Activated T-helper 17 cell treated with anti-CD3 and anti-CD28 coated beads, Interleukin-2, amount 50 U/mL, for 72 hours (primary cell): ENCODE data around the gene MUC12. TPM values are rescaled to one million over a fixed set of nuclear protein-coding genes. Genes with fewer than 3 reads are reported as not detected.
"Not testable (repeated sequence)": the region's sequence is repeated elsewhere in the genome, so short reads cannot be mapped to it uniquely, and the experiment has no call there.

Experiments used
- ATAC-seq: fragments of 150-1000 bp; cut with Tn5 transposase; replicated peaks from 2 replicates; pipeline ENCODE4 v1.10.0; 2021; ENCODE audit warnings: mild to moderate bottlenecking, moderate library complexity
- H3K27ac Mint-ChIP-seq: one replicate; pipeline ENCODE4 v1.8.0; 2022; ENCODE audit warnings: mixed read lengths
- H3K27me3 Mint-ChIP-seq: one replicate; pipeline ENCODE4 v1.8.0; 2022; ENCODE audit warnings: mixed read lengths
- H3K36me3 Mint-ChIP-seq: one replicate; pipeline ENCODE4 v1.8.0; 2022; ENCODE audit warnings: low read depth, mild to moderate bottlenecking, mixed read lengths
- H3K4me1 Mint-ChIP-seq: one replicate; pipeline ENCODE4 v1.8.0; 2022; ENCODE audit warnings: mixed read lengths
- H3K4me3 Mint-ChIP-seq: one replicate; pipeline ENCODE4 v1.8.0; 2022; ENCODE audit warnings: mild to moderate bottlenecking, mixed read lengths
- H3K9me3 Mint-ChIP-seq: one replicate; pipeline ENCODE4 v1.8.0; 2022; ENCODE audit warnings: mixed read lengths
- total RNA-seq, 2 donors: library from RNA; stranded (reverse); gene quantifications; one replicate each; pipeline ENCODE4 v1.2.3, GENCODE V29; 2022

The MUC12 gene
- total RNA-seq, 2 donors from 2014 or later, result 0.79 to 0.93 TPM

DNA sequence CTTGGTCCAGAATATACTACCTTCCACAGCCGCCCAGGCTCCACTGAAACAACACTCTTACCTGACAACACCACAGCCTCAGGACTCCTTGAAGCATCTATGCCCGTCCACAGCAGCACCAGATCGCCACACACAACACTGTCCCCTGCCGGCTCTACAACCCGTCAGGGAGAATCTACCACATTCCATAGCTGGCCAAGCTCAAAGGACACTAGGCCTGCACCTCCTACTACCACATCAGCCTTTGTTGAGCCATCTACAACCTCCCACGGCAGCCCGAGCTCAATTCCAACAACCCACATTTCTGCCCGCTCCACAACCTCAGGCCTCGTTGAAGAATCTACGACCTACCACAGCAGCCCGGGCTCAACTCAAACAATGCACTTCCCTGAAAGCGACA lies 22.9 kb downstream of the MUC12 start:
- not testable (repeated sequence) for H3K4me1 Mint-ChIP-seq, H3K27ac Mint-ChIP-seq, H3K9me3 Mint-ChIP-seq, H3K27me3 Mint-ChIP-seq, H3K36me3 Mint-ChIP-seq, ATAC-seq, H3K4me3 Mint-ChIP-seq

DNA sequence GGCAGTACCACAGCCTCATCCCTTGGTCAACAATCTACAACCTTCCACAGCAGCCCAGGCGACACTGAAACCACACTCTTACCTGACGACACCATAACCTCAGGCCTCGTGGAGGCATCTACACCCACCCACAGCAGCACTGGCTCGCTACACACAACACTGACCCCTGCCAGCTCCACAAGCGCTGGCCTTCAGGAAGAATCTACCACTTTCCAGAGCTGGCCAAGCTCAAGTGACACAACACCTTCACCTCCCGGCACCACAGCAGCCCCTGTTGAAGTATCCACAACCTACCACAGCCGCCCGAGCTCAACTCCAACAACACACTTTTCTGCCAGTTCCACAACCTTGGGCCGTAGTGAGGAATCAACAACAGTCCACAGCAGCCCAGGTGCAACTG lies 25.3 kb downstream of the MUC12 start:
- not testable (repeated sequence) for H3K4me3 Mint-ChIP-seq, H3K27me3 Mint-ChIP-seq, H3K36me3 Mint-ChIP-seq, ATAC-seq, H3K27ac Mint-ChIP-seq, H3K9me3 Mint-ChIP-seq, H3K4me1 Mint-ChIP-seq

DNA sequence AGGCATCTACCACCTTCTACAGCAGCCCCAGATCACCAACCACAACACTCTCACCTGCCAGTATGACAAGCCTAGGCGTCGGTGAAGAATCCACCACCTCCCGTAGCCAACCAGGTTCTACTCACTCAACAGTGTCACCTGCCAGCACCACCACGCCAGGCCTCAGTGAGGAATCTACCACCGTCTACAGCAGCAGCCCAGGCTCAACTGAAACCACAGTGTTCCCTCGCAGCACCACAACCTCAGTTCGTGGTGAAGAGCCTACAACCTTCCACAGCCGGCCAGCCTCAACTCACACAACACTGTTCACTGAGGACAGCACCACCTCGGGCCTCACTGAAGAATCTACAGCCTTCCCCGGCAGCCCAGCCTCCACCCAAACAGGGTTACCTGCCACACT lies 29.2 kb downstream of the MUC12 start:
- not testable (repeated sequence) for H3K4me3 Mint-ChIP-seq, H3K9me3 Mint-ChIP-seq, H3K27ac Mint-ChIP-seq, H3K4me1 Mint-ChIP-seq, ATAC-seq, H3K36me3 Mint-ChIP-seq, H3K27me3 Mint-ChIP-seq

DNA sequence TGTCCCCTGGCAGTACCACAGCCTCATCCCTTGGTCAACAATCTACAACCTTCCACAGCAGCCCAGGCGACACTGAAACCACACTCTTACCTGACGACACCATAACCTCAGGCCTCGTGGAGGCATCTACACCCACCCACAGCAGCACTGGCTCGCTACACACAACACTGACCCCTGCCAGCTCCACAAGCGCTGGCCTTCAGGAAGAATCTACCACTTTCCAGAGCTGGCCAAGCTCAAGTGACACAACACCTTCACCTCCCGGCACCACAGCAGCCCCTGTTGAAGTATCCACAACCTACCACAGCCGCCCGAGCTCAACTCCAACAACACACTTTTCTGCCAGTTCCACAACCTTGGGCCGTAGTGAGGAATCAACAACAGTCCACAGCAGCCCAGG lies 30.0 kb downstream of the MUC12 start:
- not testable (repeated sequence) for H3K27me3 Mint-ChIP-seq, H3K4me1 Mint-ChIP-seq, H3K9me3 Mint-ChIP-seq, H3K4me3 Mint-ChIP-seq, H3K27ac Mint-ChIP-seq, H3K36me3 Mint-ChIP-seq
- peak; percentile 16 for ATAC-seq

DNA sequence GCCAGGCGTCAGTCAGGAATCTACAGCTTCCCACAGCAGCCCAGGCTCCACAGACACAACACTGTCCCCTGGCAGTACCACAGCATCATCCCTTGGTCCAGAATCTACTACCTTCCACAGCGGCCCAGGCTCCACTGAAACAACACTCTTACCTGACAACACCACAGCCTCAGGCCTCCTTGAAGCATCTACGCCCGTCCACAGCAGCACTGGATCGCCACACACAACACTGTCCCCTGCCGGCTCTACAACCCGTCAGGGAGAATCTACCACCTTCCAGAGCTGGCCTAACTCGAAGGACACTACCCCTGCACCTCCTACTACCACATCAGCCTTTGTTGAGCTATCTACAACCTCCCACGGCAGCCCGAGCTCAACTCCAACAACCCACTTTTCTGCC lies 30.7 kb downstream of the MUC12 start:
- not testable (repeated sequence) for H3K4me3 Mint-ChIP-seq, H3K27me3 Mint-ChIP-seq, H3K36me3 Mint-ChIP-seq, ATAC-seq, H3K27ac Mint-ChIP-seq, H3K4me1 Mint-ChIP-seq, H3K9me3 Mint-ChIP-seq

DNA sequence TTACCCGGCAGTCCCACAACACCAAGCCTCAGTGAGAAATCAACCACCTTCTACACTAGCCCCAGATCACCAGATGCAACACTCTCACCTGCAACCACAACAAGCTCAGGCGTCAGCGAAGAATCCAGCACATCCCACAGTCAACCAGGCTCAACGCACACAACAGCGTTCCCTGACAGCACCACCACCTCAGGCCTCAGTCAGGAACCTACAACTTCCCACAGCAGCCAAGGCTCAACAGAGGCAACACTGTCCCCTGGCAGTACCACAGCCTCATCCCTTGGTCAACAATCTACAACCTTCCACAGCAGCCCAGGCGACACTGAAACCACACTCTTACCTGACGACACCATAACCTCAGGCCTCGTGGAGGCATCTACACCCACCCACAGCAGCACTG lies 33.0 kb downstream of the MUC12 start:
- ATAC-seq, H3K4me1 Mint-ChIP-seq, H3K9me3 Mint-ChIP-seq, H3K27me3 Mint-ChIP-seq, H3K4me3 Mint-ChIP-seq, H3K27ac Mint-ChIP-seq, H3K36me3 Mint-ChIP-seq: not testable (repeated sequence)

DNA sequence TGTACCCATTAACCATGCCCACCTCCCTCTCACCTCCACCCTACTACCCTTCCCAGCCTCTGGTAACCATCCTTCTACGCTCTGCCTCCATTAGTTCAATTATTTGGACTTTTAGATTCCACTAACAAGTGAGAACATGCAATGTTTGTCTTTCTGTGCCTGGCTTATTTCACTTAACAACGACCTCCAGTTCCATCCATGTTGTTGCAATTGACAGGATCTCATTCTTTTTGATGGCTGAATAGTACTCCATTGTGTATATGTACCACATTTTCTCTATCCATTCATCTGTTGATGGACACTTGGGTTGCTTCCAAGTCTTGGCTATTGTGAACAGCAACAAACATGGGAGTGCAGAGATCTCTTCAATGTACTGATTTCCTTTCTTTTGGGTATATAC lies 38.0 kb downstream of the MUC12 start:
- H3K27ac Mint-ChIP-seq, H3K36me3 Mint-ChIP-seq, H3K9me3 Mint-ChIP-seq, ATAC-seq, H3K4me1 Mint-ChIP-seq, H3K27me3 Mint-ChIP-seq, H3K4me3 Mint-ChIP-seq: not testable (repeated sequence)

DNA sequence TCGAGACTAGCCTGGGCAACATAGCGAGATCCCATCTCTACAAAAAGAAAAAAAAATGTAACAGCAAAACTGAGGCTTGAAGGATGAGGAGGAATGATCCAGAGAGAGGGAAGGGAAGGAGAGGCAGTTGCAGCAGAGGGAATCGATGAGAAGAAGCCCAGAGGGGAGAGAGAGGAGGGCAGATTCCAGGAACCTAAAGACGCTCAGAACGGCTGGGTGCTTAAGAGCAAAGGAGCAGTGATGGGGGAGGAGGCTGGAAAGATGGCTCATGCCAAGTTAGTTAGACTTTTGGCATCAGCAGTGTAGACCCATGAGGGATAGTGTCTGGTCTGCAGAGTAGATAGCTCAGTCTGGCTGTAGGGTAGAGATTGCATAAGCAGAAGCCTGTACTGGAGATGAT lies 40.3 kb downstream of the MUC12 start:
- no peak for ATAC-seq
- H3K27ac Mint-ChIP-seq, result peak overlapping the region; percentile 8

DNA sequence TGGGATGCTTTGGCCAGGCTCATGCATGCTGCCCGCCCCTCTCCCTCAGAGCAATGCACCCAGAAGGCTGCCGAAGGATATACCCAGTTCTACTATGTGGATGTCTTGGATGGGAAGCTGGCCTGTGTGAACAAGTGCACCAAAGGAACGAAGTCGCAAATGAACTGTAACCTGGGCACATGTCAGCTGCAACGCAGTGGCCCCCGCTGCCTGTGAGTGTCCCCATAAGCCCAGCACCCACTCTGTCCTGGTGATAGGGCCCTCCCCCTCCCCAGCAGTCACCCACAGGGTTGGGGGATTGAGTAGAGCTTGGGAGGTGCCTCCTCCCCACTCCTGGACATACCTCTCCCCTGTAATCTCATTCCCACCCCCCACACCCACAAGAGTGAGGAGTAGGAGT lies 43.6 kb downstream of the MUC12 start:
- H3K27me3 Mint-ChIP-seq, result no peaks in the 10 kb centered on the region
- peaks cover 5% of the 10 kb centered on the region for H3K4me1 Mint-ChIP-seq
- no peak overlapping the region for H3K4me3 Mint-ChIP-seq
- H3K27ac Mint-ChIP-seq, result no peak overlapping the region
- ATAC-seq, result no peak
- no peaks in the 10 kb centered on the region for H3K9me3 Mint-ChIP-seq
- H3K36me3 Mint-ChIP-seq, result no peaks in the 10 kb centered on the region

More for the DNA sequence above, 40.3 kb downstream of the MUC12 start:
- Mint-ChIP-seq H3K27me3 (no peaks in the 10 kb centered on the region), H3K4me3 (no peak overlapping the region), H3K36me3 (no peaks in the 10 kb centered on the region), H3K9me3 (no peaks in the 10 kb centered on the region), H3K4me1 (no peaks in the 10 kb centered on the region)

DNA sequence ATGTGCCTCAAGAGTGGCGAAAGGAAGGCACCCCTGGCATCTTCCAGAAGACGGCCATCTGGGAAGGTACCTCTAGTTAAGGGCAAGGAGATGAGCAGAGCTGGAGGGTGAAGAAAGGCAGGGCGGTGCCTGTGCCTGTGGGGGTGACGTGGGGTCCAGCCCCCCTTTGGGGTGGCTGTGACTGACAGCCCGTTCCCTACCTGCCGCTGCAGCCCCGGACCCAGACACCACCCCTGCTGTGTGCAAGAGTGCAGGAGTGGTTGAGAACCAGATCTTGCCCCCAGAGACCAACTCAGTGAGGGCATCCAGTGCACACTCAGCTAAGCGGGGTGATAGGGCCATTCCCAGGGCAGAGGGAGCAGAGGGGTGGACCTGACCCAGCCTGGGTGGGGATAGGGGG lies 46.3 kb downstream of the MUC12 start:
- H3K36me3 Mint-ChIP-seq, result no peaks in the 10 kb centered on the region
- H3K27ac Mint-ChIP-seq, result peak overlapping the region; percentile 88
- ATAC-seq, result no peak
- H3K27me3 Mint-ChIP-seq, result no peaks in the 10 kb centered on the region
- H3K4me1 Mint-ChIP-seq, result peaks cover 5% of the 10 kb centered on the region
- H3K4me3 Mint-ChIP-seq, result peak overlapping the region; percentile 80
- no peaks in the 10 kb centered on the region for H3K9me3 Mint-ChIP-seq

DNA sequence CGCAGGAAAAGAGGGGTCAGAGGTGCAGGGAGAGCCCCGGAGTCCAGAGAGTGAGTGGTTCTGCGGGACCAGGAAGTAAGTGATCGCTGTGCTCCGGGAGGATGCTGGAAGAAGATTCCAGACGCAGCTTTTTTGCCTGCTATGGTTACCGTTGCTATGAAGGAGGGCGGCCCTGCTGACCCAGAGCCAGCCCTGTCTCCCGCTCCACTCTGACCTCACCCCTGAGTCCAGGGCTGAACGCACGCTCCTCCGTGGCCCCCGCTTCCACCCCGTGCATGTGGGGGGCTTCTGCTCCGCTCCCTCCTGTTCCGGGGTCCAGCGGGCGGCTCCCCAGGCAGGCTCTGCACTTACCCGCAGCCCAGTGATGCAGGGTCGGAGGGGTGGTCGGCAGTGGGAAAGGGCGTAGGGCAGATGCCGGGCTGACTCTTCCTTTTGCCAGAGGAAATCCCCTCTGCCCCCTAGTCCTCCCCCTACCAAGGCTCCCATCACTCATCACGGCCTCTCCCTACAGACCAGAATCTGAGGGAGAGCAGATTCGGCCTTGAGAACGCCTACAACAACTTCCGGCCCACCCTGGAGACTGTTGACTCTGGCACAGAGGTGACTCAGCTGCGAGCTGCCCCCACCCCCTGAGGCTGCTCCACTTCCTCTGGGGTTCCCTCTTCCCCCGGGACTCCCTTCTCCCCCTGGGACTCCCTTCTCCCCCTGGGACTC lies 47.9 kb downstream of the MUC12 start:
- no peaks in the 10 kb centered on the region for H3K9me3 Mint-ChIP-seq
- H3K27me3 Mint-ChIP-seq, result peaks cover 6% of the 10 kb centered on the region
- ATAC-seq, result peak; percentile 95
- H3K27ac Mint-ChIP-seq, result peak overlapping the region; percentile 88
- H3K4me3 Mint-ChIP-seq, result peak overlapping the region; percentile 80
- H3K4me1 Mint-ChIP-seq, result peaks cover 5% of the 10 kb centered on the region
- no peaks in the 10 kb centered on the region for H3K36me3 Mint-ChIP-seq

DNA sequence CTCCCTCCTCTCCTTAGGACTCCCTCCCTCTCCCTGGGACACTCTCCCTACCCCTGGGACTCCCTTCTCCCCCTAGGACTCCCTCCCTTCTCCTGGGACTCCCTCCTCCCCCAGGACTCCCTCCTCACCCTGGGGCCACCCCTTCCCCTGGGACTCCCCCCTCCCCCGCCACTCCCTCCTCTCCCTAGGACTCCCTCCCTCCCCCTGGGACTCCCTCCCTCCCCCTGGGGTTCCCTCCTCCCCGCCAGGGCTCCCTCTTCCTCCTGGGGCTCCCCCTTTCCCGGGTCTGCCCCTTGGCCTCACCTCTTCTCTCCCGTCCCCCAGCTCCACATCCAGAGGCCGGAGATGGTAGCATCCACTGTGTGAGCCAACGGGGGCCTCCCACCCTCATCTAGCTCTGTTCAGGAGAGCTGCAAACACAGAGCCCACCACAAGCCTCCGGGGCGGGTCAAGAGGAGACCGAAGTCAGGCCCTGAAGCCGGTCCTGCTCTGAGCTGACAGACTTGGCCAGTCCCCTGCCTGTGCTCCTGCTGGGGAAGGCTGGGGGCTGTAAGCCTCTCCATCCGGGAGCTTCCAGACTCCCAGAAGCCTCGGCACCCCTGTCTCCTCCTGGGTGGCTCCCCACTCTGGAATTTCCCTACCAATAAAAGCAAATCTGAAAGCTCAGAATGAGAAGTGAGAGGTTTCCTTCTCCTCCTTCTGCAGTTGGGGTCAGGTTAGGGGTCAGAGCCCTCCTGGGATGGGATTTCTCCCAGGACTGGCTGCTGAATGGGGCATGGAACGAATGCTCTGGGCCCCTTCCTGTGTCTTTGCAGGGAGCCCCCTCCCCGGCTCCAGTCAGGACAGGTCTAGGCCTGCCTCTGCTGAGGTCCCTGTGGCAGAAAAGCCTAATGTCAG lies 49.2 kb downstream of the MUC12 start:
- H3K27ac Mint-ChIP-seq, result peak overlapping the region; percentile 85

DNA sequence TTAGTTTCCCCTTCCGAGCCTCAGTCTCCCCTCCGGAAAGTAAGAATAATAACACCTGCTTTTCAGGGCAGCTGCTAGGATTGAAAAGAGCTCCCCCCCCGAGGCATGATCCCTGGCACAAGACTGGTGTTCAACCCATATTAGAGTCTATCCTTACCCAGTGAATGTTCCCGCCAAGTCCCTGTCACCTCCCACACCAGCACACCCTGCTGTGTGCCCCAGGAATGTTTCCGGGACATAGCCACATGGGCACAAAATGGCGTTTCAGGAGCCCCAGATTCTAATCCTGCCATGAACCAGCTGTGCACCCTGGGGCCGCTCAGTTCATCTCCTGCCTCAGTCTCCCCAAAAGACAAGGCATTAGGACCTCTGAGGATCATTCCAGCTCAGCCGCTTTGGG lies 51.1 kb downstream of the MUC12 start:
- H3K27ac Mint-ChIP-seq, result no peak overlapping the region
- ATAC-seq, result no peak
- H3K27me3 Mint-ChIP-seq, result peaks cover 6% of the 10 kb centered on the region
- no peaks in the 10 kb centered on the region for H3K9me3 Mint-ChIP-seq
- no peak overlapping the region for H3K4me3 Mint-ChIP-seq
- peaks cover 5% of the 10 kb centered on the region for H3K4me1 Mint-ChIP-seq
- H3K36me3 Mint-ChIP-seq, result no peaks in the 10 kb centered on the region

More for the DNA sequence above, 49.2 kb downstream of the MUC12 start:
- Mint-ChIP-seq H3K4me3 (peak overlapping the region; percentile 55), H3K9me3 (no peaks in the 10 kb centered on the region), H3K27me3 (peaks cover 6% of the 10 kb centered on the region), H3K36me3 (no peaks in the 10 kb centered on the region), H3K4me1 (peaks cover 5% of the 10 kb centered on the region)
- peak; percentile 34 for ATAC-seq

DNA sequence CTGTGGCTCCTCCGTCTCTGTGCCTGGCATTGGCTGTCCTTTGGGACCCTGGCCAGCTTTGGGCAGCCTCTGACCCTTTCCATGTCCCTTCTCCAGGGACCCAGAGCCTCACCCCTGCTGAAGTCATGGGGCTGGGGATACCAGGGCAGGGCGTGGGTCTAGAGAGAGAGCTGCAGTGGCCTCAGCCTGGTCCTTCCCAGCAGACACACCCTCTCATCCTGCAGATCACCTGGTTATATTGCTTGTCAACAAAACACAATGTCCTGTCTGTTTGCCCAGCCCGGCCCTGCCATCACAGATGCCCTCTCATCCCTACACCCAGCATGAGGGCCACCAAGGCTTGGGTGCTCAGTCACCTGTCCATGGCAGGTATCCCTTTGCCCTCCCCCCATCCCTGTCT lies 52.3 kb downstream of the MUC12 start:
- Mint-ChIP-seq H3K36me3 (no peaks in the 10 kb centered on the region), H3K4me1 (peaks cover 1% of the 10 kb centered on the region), H3K4me3 (no peak overlapping the region), H3K9me3 (no peaks in the 10 kb centered on the region), H3K27me3 (peaks cover 6% of the 10 kb centered on the region), H3K27ac (no peak overlapping the region)
- no peak for ATAC-seq

DNA sequence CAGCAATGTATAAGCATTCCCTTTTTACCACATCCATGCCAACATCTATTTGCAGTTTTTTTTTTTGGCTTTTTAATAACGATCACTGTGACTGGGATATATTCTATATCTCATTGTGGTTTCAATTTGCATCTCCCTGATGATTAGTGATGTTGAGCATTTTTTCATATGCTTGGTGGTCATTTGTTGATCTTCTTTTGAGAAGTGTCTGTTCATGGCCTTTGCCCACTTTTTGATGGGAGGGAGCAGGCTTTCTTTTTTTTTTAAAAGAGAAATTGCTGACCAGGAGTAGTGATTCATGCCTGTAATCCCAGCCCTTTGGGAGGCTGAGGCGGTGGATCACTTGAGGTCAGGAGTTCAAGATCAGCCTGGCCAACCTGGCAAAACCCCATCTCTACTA lies 54.5 kb downstream of the MUC12 start:
- Mint-ChIP-seq H3K27ac (no peak overlapping the region), H3K4me3 (no peak overlapping the region)
- ATAC-seq, result no peak

More for the DNA sequence above, 54.5 kb downstream of the MUC12 start:
- H3K36me3 Mint-ChIP-seq, result no peaks in the 10 kb centered on the region
- H3K4me1 Mint-ChIP-seq, result no peaks in the 10 kb centered on the region
- H3K9me3 Mint-ChIP-seq, result no peaks in the 10 kb centered on the region
- H3K27me3 Mint-ChIP-seq, result peaks cover 6% of the 10 kb centered on the region
